Measurements from ENCODE around the gene SLC13A2.
A peak's percentile ranks its signal among the peaks of the same experiment; 100 is the strongest.
"Not testable (repeated sequence)": the region's sequence is repeated elsewhere in the genome, so short reads cannot be mapped to it uniquely, and the experiment has no call there.

SLC13A2 gene, protein sequence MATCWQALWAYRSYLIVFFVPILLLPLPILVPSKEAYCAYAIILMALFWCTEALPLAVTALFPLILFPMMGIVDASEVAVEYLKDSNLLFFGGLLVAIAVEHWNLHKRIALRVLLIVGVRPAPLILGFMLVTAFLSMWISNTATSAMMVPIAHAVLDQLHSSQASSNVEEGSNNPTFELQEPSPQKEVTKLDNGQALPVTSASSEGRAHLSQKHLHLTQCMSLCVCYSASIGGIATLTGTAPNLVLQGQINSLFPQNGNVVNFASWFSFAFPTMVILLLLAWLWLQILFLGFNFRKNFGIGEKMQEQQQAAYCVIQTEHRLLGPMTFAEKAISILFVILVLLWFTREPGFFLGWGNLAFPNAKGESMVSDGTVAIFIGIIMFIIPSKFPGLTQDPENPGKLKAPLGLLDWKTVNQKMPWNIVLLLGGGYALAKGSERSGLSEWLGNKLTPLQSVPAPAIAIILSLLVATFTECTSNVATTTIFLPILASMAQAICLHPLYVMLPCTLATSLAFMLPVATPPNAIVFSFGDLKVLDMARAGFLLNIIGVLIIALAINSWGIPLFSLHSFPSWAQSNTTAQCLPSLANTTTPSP

DNA sequence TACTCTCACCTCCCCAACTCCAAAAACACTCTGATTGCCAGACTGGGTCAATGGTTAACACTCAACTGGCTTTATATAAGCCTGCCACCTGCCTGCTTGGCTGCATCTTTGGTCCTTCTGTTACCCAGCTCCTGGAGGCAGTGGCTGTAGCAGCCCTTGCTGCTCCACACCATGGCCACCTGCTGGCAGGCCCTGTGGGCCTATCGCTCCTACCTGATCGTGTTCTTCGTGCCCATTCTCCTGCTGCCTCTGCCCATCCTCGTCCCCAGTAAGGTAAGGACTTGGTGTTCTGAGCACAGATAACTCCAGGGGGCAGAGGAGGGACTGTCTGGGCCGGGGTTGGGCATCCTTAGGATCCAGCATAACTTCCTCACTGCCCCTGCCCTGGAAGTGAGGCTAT lies at the start of gene SLC13A2:
TSS of gene SLC13A2 (plus strand) at position 103 of the 400 bp plus-strand sequence. CDS start at position 172, 69 bp downstream.
- DNase-seq = no peak

DNA sequence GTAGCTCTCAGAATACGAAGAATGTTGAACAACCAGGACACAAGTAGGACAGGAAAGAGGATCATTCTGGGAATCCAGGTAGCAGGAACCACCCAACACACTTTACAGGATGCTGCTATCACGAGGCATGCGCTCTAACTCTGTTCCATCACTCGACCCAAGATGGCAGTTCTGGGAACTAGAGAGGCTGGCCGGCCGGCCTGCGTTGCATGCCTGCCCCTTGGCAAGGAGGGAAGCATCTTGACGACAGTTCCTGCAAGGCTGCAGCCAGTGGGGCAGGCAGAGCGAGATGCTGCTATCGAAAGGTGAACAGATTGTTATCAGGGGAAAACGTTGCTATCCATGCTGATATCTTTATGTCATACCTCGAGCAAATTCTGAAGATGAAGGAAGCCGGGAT lies 48.2 kb upstream of the SLC13A2 start:
- DNase-seq = no peak

DNA sequence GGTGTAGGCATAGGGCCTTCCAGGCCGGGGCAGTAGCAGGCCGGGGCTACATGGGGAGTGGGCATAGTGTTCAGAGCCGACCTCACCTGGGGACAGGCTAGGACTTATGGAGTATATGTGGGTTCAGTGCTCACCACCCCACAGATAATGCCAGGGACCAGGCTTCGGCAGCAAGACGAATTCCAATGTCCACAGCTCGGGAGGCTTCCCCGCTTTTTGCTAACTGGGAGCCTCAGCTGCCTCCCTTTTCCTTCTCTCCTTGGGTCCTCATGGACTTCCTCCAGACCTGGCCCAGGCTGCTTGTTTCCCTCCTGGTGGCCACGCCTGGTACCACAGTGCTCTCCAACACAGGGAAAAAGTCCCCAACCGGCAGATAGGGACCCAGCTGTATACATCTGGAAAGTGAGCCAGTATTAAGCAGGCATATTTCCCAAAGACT lies 47.3 kb upstream of the SLC13A2 start:
- DNase-seq = no peak

DNA sequence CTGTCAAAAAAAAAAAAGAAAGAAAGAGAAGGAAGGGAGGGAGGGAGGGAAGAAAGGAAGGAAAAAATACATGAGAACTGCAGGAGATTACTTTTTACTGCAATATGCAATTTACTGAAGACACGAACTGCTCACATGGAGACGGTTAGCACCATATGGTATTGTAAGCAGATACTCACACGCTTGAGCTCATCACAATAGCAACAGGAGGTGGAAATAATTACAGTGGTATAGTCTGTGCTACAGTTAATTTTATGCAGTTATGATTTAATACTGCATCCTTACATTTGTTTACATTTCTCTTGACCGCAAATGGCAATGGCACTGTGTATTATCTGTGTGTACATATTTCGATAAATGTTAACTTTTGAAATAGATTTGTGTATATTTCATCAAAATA lies 46.1 kb upstream of the SLC13A2 start:
- DNase-seq = no peak

DNA sequence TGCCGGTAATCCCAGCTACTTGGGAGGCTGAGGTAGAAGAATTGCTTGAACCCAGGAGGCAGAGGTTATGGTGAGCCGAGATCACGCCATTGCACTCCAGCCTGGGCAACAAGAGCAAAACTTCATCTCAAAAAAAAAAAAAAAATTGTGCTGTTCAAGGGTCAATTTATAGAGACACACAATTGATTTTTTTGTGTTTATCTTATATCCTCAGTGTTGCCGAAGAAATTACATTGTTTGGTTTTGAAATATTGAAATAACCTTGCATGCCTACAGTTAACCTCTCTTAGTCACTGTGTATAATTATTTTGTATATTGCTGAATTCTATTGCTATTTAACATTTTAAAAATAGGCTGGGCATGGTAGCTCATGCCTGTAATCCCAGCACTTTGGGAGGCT lies 45.5 kb upstream of the SLC13A2 start:
- DNase-seq = not testable (repeated sequence)

DNA sequence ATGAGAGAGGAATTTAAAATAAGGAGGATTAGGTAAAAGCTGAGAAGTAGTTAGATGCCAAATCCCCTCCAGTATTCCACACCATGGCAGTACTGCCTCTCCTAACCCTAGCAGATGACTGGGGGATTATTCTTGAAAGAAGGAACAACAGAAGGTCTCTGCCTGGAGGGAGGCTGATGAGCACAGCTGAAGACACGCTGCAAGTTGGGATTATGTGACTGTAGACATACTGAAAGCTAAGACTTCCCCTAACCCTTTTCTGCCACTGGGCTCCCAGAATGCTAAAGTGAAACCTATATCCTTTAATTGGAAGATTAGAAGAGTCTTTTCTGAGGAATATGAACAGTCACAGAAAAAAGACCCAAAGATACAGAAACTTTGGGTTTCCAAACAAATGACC lies 39.7 kb upstream of the SLC13A2 start:
- no peak for DNase-seq

DNA sequence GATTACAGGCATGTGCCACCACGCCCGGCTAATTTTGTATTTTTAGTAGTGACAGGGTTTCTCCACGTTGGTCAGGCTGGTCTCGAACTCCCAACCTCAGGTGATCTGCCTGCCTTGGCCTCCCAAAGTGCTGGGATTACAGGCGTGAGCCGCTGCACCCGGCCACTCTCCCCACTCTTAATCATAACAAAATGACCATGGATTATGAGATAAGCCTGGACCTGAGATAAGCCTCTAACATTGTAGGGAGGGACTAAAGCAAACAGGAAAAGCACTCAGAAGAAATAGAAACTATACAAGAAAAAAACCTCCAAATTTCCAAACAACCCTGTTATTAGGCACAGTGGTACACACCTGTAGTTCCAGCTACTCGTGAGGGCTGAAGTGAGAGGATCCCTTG lies 39.1 kb upstream of the SLC13A2 start:
- DNase-seq = not testable (repeated sequence)

DNA sequence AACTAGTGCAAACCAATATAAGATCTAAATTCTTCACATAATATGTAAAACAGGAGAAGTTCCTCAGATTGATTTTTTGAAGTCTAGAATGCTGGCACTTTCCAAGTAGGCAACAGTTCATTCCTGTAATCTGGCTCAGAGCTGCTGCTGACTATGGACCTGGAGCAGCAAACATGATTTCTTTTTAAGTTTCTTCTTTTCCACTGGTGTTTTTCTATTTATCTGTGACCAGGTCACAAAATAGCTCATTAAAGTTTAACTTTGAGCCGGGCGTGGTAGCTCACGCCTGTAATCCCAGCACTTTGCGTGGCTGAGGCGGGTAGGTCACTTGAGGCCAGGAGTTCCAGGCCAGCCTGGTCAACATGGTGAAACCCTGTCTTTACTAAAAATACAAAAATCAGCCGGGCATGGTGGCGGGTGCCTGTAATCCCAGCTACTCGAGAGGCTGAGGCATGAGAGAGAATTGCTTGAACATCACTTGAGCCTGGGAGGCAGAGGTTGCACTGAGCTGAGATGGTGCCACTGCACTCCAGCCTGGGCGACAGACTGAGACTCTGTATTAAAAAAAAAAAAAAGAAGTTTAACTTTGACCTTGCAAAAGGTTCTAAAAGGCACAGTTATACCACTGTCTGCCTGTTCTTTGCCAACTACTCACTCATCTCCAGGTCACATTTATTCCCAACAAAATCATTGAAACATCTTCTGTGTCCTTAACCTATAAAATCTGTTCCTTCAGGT lies 29.4 kb upstream of the SLC13A2 start:
- DNase-seq = no peak

DNA sequence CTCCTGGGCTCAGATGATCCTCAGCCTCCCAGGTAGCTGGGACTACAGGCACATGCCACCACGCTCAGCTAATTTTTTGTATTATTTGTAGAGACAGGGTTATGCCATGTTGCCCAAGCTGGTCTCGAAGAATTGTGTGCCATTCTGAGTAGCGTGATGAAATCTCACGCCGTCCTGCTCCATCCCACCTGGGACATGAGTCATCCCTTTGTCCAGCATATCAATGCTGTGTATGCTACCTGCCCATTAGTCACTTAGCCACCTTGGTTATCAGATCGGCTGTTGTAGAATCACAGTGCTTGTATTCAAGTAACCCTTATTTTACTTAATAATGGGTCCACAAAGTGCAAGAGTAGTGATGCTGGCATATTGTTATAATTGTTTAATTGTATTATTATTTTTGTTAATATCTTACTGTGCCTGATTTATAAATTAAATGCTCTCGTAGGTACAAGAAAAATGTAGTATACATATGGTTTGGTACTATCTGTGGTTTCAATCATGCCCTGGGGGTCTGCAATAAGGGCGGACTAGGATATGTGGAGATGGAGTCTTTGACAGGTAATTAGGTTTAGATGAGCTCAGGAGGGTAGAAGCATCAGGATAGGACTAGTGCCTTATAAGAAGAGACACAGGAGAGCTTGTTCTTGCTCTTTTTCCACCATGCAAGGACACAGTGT lies 26.6 kb upstream of the SLC13A2 start:
- no peak for DNase-seq

DNA sequence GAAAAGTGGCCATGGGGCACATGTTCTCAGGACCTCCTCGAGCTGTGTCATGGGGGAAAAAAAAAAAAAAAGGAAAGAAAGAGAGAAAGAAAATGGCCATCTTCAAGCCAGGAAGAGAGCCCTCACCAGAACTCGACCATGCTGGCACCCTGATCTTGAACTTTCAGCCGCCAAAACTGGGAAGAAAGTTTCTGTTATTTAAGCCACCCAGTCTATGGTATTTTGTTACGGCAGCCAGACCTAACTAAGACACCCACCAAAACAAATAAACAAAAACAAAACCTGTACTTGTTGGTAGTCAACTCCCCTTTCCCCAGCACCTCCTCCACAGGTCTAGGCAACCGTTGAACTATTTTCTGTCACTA lies 26.1 kb upstream of the SLC13A2 start:
- DNase-seq = no peak

DNA sequence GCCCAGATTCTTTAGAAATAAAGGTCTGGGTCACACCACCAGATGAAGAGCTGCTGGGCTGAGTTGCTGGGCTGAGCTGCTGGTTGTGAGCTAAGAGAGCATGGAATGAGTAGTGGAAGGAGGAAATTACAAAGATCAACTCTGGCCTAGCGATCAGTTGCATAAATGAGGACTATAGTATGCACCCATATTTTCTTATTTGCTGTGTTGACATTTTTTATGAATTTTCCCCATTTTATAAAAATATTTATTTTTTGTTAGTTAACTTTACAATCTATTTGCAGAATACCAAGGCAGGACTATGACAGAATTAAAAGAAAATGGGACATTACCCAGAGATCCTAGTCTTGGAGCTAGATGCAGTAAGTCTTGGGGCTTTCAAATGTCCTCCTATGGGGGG lies 23.6 kb upstream of the SLC13A2 start:
- no peak for DNase-seq

DNA sequence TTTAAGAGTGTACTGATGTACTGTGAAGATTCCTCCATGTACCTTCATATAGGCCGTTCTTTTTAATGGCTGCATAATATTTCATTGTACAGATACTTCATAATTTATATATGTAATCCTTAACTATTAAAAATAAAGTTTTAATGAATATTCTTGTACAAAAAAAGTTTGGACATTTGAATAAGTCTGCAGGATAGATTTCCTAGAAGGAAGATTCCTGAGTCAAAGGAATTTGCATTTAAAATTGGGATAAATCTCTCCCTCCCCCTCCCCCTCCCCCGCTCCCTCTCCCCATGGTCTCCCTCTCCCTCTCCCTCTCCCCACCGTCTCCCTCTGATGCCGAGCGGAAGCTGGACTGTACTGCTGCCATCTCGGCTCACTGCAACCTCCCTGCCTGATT lies 15.6 kb upstream of the SLC13A2 start:
- no peak for DNase-seq

DNA sequence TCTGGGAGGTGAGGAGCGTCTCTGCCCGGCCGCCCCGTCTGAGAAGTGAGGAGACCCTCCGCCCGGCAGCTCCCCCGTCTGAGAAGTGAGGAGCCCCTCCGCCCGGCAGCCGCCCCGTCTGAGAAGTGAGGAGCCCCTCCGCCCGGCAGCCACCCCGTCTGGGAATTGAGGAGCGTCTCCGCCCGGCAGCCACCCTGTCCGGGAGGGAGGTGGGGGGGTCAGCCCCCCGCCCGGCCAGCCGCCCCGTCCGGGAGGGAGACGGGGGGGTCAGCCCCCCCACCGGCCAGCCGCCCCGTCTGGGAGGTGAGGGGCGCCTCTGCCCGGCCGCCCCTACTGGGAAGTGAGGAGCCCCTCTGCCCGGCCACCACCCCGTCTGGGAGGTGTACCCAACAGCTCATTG lies 14.6 kb upstream of the SLC13A2 start:
- DNase-seq = not testable (repeated sequence)

DNA sequence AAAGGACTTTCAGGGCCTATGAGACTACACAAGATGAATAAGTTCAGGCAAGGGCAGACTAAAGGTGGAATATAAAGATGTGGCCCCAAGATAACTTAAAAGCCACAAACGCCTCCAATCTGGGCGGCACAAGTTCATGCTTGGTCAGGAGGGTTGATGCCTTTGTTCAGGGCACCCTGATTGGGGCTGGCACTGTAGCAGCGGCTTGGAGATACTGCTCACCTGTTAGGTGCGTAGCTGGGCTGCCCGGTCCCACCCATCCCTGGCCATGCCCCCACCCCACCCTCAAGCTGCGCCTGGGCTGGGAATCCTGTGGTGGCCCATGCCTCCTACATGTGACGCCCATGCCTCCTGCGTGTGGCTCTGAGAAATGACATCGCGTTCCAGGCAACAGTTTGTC lies 12.5 kb upstream of the SLC13A2 start:
- no peak for DNase-seq

DNA sequence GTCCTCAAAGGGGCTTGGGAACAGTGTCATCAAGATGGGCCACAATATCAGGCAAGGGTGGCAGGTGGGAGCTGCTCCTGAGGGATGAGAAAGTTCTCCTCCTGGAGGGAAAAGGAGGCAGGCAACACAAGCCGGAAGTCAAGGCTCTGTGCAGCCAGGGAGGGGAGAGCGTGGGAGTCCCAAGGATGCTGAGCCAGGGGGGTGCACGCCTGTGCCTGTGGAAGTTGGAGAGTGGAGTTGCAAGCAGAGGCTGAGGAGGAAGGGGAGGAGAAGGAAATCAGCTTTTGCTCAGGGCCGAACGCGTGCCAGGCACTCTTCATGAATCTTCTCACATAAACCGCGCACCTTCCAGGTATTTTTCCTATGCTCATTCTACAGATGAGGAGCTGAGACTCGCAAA lies 7.4 kb upstream of the SLC13A2 start:
- no peak for DNase-seq

DNA sequence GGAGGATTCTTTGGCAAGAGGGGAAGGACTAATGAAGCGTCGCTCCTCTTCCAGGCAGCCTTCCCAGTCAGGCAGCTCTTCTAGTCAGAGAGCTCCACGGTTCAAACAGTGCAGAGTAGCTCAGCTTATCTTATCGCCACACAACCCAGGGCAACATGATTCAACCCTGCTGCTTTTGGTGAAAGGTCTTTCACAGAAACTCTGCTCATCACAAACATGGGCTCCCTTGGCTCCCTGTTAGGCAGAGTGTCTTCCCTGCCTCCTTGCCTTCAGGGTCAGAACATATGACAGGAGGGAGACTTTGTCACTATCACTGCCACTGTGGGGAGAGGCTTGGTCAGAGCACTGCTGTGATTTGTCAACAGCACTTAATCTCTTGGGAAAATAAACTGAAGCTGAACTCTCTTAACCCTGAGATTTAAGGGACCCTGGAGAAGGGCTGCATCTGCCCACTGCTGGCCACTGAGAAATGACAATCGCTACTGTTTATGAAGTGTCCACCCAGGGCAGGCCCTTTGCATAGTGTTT lies 6.9 kb upstream of the SLC13A2 start:
- no peak for DNase-seq

DNA sequence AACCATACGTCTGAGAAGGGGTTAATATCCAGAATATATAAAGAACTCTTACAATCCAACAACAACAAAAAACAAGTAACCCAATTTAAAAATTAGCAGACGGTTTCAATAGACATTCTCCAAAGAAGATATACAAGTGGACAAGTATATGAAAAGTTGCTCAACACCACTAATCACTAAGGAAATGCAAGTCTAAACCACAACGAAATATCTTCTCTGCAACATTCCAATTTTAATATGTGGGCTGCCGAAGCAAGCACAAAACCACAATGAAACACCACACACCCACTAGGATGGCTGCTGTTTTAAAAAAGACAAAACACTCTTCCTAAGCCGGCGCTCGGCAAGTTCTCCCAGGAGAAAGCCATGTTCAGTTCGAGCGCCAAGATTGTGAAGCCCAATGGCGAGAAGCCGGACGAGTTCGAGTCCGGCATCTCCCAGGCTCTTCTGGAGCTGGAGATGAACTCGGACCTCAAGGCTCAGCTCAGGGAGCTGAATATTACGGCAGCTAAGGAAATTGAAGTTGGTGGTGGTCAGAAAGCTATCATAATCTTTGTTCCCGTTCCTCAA lies 5.9 kb upstream of the SLC13A2 start:
- no peak for DNase-seq

DNA sequence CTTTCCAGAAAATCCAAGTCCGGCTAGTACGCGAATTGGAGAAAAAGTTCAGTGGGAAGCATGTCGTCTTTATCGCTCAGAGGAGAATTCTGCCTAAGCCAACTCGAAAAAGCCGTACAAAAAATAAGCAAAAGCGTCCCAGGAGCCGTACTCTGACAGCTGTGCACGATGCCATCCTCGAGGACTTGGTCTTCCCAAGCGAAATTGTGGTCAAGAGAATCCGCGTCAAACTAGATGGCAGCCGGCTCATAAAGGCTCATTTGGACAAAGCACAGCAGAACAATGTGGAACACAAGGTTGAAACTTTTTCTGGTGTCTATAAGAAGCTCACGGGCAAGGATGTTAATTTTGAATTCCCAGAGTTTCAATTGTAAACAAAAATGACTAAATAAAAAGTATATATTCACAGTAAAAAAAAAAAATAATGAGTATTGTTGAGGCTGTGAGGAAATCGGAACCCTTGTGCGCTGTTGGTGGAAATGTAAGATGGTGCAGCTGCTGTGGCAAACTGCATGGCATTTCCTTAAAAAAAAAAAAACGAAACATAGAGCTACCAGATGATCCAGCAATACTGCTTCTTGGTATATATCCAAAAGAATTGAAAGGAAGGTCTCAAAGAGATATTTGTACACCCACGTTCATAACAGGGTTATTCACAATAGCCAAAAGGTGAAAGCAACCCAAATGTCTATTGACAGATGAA lies 5.3 kb upstream of the SLC13A2 start:
- DNase-seq = not testable (repeated sequence)

DNA sequence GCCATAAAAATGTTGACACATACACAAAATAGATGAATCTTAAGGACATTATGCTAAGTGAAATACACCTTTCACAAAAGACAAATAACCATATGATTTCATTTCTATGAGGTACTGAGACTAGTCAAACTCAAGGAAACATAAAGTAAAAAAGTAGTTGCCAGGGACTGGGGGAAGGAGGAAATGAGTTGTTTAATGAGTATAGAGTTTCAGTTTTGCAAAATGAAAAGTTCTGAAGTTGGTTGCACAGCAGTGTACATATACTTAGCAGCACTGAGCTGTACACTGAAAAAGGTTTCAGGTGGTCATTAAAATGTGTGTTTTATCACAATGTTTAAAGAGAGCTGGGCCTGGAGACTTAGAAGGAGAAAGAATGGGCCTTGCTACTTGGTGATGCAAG lies 4.7 kb upstream of the SLC13A2 start:
- peak; percentile 78 for DNase-seq

DNA sequence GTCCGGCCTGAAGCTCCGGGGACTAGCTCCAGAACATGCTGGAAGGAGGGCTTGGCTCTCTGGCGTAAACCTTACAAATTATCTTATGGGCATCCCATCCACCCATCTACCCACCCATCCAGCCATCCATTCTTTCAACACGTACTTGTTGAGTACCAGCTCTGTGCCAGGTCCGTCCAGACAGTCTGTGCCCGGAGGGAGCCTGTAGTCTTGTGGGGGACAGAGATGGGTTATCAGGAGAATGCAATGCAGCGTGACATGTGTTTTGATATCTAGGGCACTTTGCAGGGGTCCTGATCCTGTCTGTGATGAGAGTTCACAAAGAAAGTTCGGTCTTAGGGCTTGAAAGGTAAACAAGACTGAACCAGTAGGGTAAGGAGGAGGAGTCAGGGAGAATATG lies 4.1 kb upstream of the SLC13A2 start:
- DNase-seq = no peak

DNA sequence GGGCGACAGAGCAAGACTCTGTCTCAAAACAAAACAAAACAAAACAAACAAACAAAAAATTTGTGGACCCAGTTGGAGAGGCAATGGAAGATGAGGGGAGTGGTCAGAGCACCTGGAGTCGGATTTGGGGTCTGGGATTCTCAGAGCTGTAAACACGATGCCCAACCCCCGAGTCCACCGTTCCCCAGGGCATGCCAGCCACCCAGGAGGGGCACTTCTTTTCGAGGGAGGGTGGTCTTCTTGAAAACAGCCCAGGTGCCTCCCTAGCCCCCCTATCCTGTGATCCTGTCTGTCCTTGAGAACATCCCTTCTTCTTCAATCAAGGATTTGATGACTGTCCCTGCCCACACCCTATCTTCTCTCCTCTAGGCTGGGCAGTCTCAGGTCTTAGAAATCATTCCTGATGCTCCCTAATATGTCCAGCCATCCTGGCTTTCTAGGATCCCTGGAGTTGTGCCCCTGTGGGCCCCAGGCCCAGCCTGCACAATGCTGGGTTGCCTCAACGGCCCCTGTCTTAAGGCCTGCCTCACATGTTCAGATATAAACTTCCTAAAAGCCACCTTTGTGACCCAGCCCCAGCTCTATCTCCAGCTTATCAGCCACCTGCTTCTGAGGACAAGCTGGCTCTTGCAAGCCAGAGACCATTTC lies 3.1 kb upstream of the SLC13A2 start:
- DNase-seq = no peak

DNA sequence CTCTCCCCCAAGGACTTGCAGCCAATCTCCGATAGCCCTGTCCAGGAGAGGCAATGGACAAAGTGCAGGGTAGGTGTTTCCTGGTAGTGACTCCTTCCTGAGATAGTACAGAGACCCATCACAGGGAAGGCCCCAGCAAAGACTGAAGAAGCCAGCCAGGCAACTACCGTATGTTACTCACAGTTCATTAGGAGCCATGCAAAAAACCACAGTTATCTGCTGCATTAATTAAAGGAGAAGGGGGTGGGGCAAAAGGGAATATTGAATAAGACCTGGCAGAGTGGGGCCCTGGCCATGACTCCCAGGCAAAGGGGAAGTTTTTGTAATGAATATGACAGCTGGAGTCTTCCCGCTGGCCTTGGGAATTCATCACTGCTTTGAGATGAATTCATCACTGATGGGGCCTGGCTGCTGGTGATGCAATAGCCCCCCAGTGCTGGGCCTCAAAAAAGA lies 2.5 kb upstream of the SLC13A2 start:
- DNase-seq = no peak

All from activated CD4-positive, alpha-beta T cell treated with anti-CD3 and anti-CD28 coated beads, Interleukin-2, amount 50 U/mL, for 16 hours (primary cell).